ENCODE data around the gene TAF6. TPM values are rescaled to one million over a fixed set of nuclear protein-coding genes. Genes with fewer than 3 reads are reported as not detected.
"Not testable (repeated sequence)": the region's sequence is repeated elsewhere in the genome, so short reads cannot be mapped to it uniquely, and the experiment has no call there.

TAF6 gene
- total RNA-seq, 2 experiments from 2014 or later, result 48.6 to 55.3 TPM

DNA sequence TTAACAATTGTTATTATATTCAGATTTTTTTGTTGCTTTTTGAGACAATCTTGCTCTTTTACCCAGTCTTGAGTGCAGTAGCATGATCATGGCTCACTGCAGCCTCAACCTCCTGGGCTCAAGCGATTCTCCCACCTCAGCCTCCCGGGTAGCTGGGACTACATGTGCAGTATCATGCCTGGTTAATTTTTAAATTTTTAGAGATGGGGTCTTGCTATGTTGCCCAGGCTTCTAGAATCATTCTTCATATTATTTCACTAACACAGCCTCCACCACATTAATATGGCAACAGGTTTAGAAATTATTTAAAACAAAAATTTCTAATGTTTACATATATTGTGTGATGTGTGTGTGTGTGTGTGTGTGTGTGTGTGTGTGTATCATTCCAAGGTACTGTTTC is 28.1 kb upstream of the TAF6 start:
- no peak for ATAC-seq
- ChIA-PET POLR2A (interaction anchor here (0.7 to 1.9 kb wide), 6 partner anchors 9 to 740 kb away, joined by 3 to 5 read pairs (median 4); partner anchors contain the start of gene GPC2), CTCF (interaction anchor here (1.3 to 5.5 kb wide), 5 partner anchors 9 to 43 kb away, joined by 3 to 27 read pairs (median 8); partner anchors contain the start of gene TRAPPC14)
- DNase-seq, result no peak
- H3K27ac Mint-ChIP-seq, result no peak overlapping the region
- H3K4me3 Mint-ChIP-seq, result no peak overlapping the region
- peaks cover 17% of the 10 kb centered on the region for H3K36me3 Mint-ChIP-seq (ENCODE audit: low read depth)
- intact Hi-C loops (cut with micrococcal nuclease), result loop anchor here (5.0 kb wide), 1 partner anchor 65 kb away; no protein-coding TSS in a partner anchor
- no peaks in the 10 kb centered on the region for H3K9me3 Mint-ChIP-seq
- H3K27me3 Mint-ChIP-seq, result no peaks in the 10 kb centered on the region
- TF ChIP-seq, protein P1, sequence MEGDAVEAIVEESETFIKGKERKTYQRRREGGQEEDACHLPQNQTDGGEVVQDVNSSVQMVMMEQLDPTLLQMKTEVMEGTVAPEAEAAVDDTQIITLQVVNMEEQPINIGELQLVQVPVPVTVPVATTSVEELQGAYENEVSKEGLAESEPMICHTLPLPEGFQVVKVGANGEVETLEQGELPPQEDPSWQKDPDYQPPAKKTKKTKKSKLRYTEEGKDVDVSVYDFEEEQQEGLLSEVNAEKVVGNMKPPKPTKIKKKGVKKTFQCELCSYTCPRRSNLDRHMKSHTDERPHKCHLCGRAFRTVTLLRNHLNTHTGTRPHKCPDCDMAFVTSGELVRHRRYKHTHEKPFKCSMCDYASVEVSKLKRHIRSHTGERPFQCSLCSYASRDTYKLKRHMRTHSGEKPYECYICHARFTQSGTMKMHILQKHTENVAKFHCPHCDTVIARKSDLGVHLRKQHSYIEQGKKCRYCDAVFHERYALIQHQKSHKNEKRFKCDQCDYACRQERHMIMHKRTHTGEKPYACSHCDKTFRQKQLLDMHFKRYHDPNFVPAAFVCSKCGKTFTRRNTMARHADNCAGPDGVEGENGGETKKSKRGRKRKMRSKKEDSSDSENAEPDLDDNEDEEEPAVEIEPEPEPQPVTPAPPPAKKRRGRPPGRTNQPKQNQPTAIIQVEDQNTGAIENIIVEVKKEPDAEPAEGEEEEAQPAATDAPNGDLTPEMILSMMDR (IDR thresholded peaks at IDR 0.05), result no peak
- H3K4me1 Mint-ChIP-seq (ENCODE audit: low read depth), result peaks cover 18% of the 10 kb centered on the region

DNA sequence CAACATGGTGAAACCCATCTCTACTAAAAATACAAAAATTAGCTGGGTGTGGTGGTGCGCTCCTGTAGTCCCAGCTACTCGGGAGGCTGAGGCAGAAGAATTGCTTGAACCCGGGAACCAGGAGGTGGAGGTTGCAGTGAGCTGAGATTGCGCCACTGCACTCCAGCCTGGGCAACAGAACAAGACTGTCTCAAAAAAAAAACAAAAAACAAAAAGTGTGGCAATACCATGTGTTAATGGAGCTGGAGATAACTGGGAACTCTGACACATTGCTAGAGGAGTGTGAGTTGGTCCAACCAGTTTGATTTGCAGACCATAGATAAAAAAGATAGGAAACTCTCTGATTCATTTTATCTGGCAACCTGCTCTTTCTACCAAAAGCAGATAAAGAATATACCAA is 27.2 kb upstream of the TAF6 start:
- not testable (repeated sequence) for DNase-seq, H3K27ac Mint-ChIP-seq, ATAC-seq, H3K27me3 Mint-ChIP-seq, H3K4me3 Mint-ChIP-seq, H3K9me3 Mint-ChIP-seq
- ChIA-PET CTCF (interaction anchor here (1.3 to 5.5 kb wide), 4 partner anchors 13 to 44 kb away, joined by 3 to 27 read pairs (median 7); partner anchors contain the start of gene TRAPPC14), POLR2A (interaction anchor here (0.6 to 1.9 kb wide), 3 partner anchors 12 to 15 kb away, joined by 3 to 5 read pairs (median 5); no protein-coding TSS in a partner anchor)
- intact Hi-C loops (cut with micrococcal nuclease), result loop anchor here (5.0 kb wide), 1 partner anchor 66 kb away; no protein-coding TSS in a partner anchor
- peaks cover 11% of the 10 kb centered on the region for H3K36me3 Mint-ChIP-seq (ENCODE audit: low read depth)
- peaks cover 14% of the 10 kb centered on the region for H3K4me1 Mint-ChIP-seq (ENCODE audit: low read depth)

DNA sequence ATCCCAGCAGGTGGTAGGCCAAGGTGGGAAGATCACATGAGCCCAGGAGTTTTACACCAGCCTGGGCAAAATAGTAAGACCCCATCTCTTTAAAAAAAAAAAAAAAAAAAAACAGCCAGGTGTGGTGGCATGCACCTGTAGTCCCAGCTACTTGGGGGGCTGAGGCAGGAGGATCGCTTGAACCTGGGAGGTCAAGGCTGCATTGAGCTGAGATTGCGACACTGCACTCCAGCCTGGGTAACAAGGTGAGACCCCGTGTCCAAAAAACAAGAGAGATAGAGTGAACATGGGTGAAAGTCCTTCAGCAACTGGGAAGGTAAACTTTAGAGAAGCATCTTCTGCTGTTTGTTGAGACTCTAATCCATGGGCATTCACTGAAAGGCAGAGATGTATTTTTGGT is 23.3 kb upstream of the TAF6 start:
- H3K27ac Mint-ChIP-seq, result no peak overlapping the region
- TF ChIP-seq, protein P1 (IDR thresholded peaks at IDR 0.05), result no peak
- POLR2A ChIA-PET, result interaction anchor here (0.7 to 1.2 kb wide), 4 partner anchors 9 to 512 kb away, joined by 3 to 5 read pairs (median 3); no protein-coding TSS in a partner anchor

DNA sequence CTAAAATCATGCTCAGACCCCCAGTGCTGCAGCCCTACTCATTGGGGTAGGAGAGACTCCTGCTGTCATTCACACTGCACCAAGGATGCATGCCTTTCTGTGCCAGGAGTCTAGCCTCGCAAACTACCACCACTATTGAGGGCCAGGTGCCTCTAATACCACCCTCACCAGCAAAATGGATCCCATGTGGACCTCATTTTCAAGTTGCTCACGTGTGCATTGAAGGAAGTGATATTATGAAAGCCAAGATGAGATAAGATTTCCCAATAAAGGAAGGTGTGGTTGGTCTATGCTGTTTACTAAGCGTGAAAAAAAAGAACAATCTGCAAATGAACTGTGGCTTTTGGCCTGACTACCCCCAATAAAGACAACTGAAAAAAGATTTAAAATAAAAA is 22.4 kb upstream of the TAF6 start:
- POLR2A ChIA-PET, result interaction anchor here (1.0 to 1.2 kb wide), 2 partner anchors 13 to 15 kb away, joined by 3 to 5 read pairs; no protein-coding TSS in a partner anchor
- CTCF ChIA-PET, result interaction anchor here (1.5 to 2.0 kb wide), 3 partner anchors 9 to 76 kb away, joined by 5 to 11 read pairs (median 8); no protein-coding TSS in a partner anchor
- intact Hi-C loops (cut with micrococcal nuclease), result no loop called here
- Mint-ChIP-seq H3K36me3 (ENCODE audit: low read depth) (no peaks in the 10 kb centered on the region), H3K27me3 (no peaks in the 10 kb centered on the region), H3K4me1 (ENCODE audit: low read depth) (peaks cover 13% of the 10 kb centered on the region), H3K9me3 (no peaks in the 10 kb centered on the region), H3K27ac (no peak overlapping the region), H3K4me3 (no peak overlapping the region)
- DNase-seq (no peak), ATAC-seq (no peak)
- TF ChIP-seq, protein P1 (IDR thresholded peaks at IDR 0.05), result no peak

More for the DNA sequence above, 23.3 kb upstream of the TAF6 start:
- Mint-ChIP-seq H3K9me3 (no peaks in the 10 kb centered on the region), H3K4me1 (ENCODE audit: low read depth) (peaks cover 13% of the 10 kb centered on the region), H3K4me3 (no peak overlapping the region), H3K36me3 (ENCODE audit: low read depth) (no peaks in the 10 kb centered on the region), H3K27me3 (no peaks in the 10 kb centered on the region)
- DNase-seq, result no peak
- CTCF ChIA-PET, result interaction anchor here (1.0 to 2.0 kb wide), 4 partner anchors 10 to 75 kb away, joined by 3 to 11 read pairs (median 6); no protein-coding TSS in a partner anchor
- intact Hi-C loops (cut with micrococcal nuclease), result no loop called here
- no peak for ATAC-seq

DNA sequence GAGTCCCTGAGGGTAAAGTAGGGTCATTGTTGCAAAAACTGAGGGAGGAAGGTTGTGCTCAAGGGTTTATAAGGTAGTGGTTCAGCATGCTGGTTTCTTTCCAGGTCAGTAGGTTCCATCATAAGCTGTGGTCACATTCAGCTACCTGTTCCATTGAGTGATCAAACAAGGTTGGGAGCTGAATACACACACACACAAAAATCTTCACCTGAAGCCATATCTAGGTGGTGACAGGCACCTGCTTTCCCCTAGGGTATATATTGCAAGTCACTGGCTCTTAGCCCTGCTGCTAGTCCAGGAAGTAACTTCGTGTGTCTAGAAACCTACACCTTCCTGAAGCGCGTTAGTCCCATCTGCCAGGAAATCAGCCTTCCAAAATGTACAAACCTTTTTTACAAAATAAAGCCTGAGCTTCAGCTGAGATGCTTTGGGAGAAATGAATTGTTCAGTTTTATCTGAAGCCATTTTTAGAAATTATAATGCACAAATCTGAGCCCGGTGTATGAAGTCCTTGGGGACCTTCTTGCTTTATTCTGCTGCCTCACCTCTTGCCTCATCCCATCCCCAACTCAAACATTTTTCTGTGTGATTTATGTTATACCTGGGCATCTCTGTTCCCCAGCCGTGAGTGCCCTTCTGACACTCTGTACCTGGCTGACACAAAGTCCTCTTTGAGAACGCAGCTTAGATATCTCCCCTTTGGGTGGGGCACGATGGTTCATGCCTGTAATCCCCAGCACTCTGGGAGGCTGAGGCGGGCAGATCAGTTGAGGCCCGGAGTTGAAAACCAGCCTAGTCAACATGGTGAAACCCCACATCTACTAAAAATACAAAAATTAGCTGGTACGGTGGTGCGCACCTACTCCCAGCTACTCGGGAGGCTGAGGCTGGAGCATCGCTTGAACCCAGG is 18.9 kb upstream of the TAF6 start:
- ChIA-PET CTCF (interaction anchor here (0.9 to 2.9 kb wide), 5 partner anchors 10 to 270 kb away, joined by 3 to 11 read pairs (median 5); partner anchors contain the start of gene LAMTOR4), POLR2A (interaction anchor here (1.1 to 1.5 kb wide), 3 partner anchors 10 to 37 kb away, joined by 3 read pairs; partner anchors contain the start of genes LAMTOR4 and MCM7)
- peak overlapping the region; percentile 65 for H3K27ac Mint-ChIP-seq
- ATAC-seq (no peak), DNase-seq (no peak)
- intact Hi-C loops (cut with micrococcal nuclease), result loop anchor here (10.0 kb wide), 1 partner anchor 267 kb away; no protein-coding TSS in a partner anchor
- peaks cover 13% of the 10 kb centered on the region for H3K4me1 Mint-ChIP-seq (ENCODE audit: low read depth)
- no peaks in the 10 kb centered on the region for H3K27me3 Mint-ChIP-seq
- TF ChIP-seq, protein P1 (IDR thresholded peaks at IDR 0.05), result no peak
- no peak overlapping the region for H3K4me3 Mint-ChIP-seq
- H3K36me3 Mint-ChIP-seq (ENCODE audit: low read depth), result no peaks in the 10 kb centered on the region
- no peaks in the 10 kb centered on the region for H3K9me3 Mint-ChIP-seq
